Liver (tissue), 9 donors: ENCODE results near the gene PLEKHN1. TPM values are rescaled to one million over a fixed set of nuclear protein-coding genes. Genes with fewer than 3 reads are reported as not detected.

ENCODE experiments used
- DNase-seq: peaks from one replicate; pipeline ENCODE4 v3.0.0-alpha.2; 2017; ENCODE audit warnings: low spot score
- H3K27ac ChIP-seq, 2 donors: one replicate each; pipeline ENCODE4 v1.7.0; 2013; ENCODE audit warnings: inconsistent platforms in 2 of 2, low read length in 2 of 2, control low read depth in 1 of 2, low read depth in 1 of 2, mild to moderate bottlenecking in 1 of 2
- H3K27me3 ChIP-seq, 4 donors: one replicate each; pipeline versions ENCODE4 v1.6.1 to v1.7.0; 2013; ENCODE audit warnings: low read length in 3 of 4, inconsistent platforms in 1 of 4, mild to moderate bottlenecking in 1 of 4, moderate library complexity in 1 of 4; ENCODE audit not compliant: control insufficient read depth in 4 of 4, insufficient read depth in 4 of 4
- H3K36me3 ChIP-seq, 4 donors: one replicate each; pipeline versions ENCODE4 v1.6.1 to v1.7.0; 2013; ENCODE audit warnings: low read length in 3 of 4, mild to moderate bottlenecking in 3 of 4, low read depth in 1 of 4, moderate library complexity in 1 of 4; ENCODE audit not compliant: control insufficient read depth in 4 of 4, insufficient read depth in 3 of 4
- H3K4me1 ChIP-seq, 4 donors: one replicate each; pipeline versions ENCODE4 v1.6.1 to v1.7.0; 2013; ENCODE audit warnings: low read length in 3 of 4, mild to moderate bottlenecking in 3 of 4, moderate library complexity in 1 of 4; ENCODE audit not compliant: control insufficient read depth in 4 of 4, insufficient read depth in 4 of 4
- H3K4me3 ChIP-seq, 3 donors: one replicate each; pipeline versions ENCODE4 v1.6.1 to v1.7.0; 2013; ENCODE audit warnings: low read length in 3 of 3, control low read depth in 1 of 3, low read depth in 1 of 3, mild to moderate bottlenecking in 1 of 3
- H3K9ac ChIP-seq, 2 donors: one replicate each; pipeline ENCODE4 v1.7.0; 2013; ENCODE audit warnings: low read length in 2 of 2, mild to moderate bottlenecking in 2 of 2, moderate library complexity in 2 of 2, control low read depth in 1 of 2, low read depth in 1 of 2
- H3K9me3 ChIP-seq, 4 donors: one replicate each; pipeline versions ENCODE4 v1.6.1 to v1.7.0; 2013; ENCODE audit warnings: low read length in 3 of 4; ENCODE audit not compliant: control insufficient read depth in 4 of 4
- EGR1 ChIP-seq, 2 donors: IDR thresholded peaks; 2 replicates each; pipeline ENCODE4 v1.6.1; 2016 to 2018; ENCODE audit warnings: antibody characterized with exemption in 2 of 2, low read depth in 2 of 2
- FOXA1 ChIP-seq: IDR thresholded peaks from 2 replicates; pipeline ENCODE4 v1.6.1; 2016; ENCODE audit warnings: antibody characterized with exemption
- FOXA2 ChIP-seq: IDR thresholded peaks from 2 replicates; pipeline ENCODE4 v1.6.1; 2016; ENCODE audit warnings: antibody characterized with exemption
- HNF4A ChIP-seq, 2 donors: conservative IDR thresholded peaks; 2 replicates each; pipeline ENCODE4 v1.6.1; 2016; ENCODE audit warnings: antibody characterized with exemption in 2 of 2, mild to moderate bottlenecking in 2 of 2
- HNF4G ChIP-seq: IDR thresholded peaks from 2 replicates; pipeline ENCODE4 v1.6.1; 2016; ENCODE audit warnings: antibody characterized with exemption
- RAD21 ChIP-seq, 2 donors: IDR thresholded peaks; 2 replicates each; pipeline ENCODE4 v1.6.1; 2016; ENCODE audit warnings: antibody characterized with exemption in 2 of 2, mild to moderate bottlenecking in 2 of 2
- SP1 ChIP-seq: IDR thresholded peaks from 2 replicates; pipeline ENCODE4 v1.6.1; 2018; ENCODE audit warnings: antibody characterized with exemption, mild to moderate bottlenecking
- YY1 ChIP-seq: IDR thresholded peaks from 2 replicates; pipeline ENCODE4 v1.6.1; 2016; ENCODE audit warnings: antibody characterized with exemption, mild to moderate bottlenecking
- WGBS: extraction: QIAGEN DNeasy Blood & Tissue Kit; methylation state at CpG from one replicate; pipeline ENCODE4 v1.1.7; 2013; 5-methylcytosine and 5-hydroxymethylcytosine counted together
- polyA plus RNA-seq, 2 donors: library from polyadenylated mRNA; stranded (reverse) in 1 of 2; unstranded in 1 of 2; fragments of 200-250 nt in 1 of 2; fragments of >200 nt in 1 of 2; fragmentation: Nextera tagmentation in 1 of 2; extraction: Ambion mirVana in 1 of 2; gene quantifications; one replicate each; pipeline versions ENCODE4 v1.2.1 to v1.2.3, GENCODE V29; 2013 to 2015
- total RNA-seq, 2 donors: library from RNA; depleted of rRNA; stranded (reverse); fragments of >200 nt; gene quantifications; one replicate each; pipeline ENCODE4 v1.2.3, GENCODE V29; 2014
- TF ChIP-seq, protein P1 (sequence below): IDR thresholded peaks from 2 replicates; pipeline ENCODE4 v1.6.1; 2016; ENCODE audit warnings: antibody characterized with exemption
- TF ChIP-seq, protein P2 (sequence below): IDR thresholded peaks from 2 replicates; pipeline ENCODE4 v1.6.1; 2016; ENCODE audit warnings: antibody characterized with exemption
- TF ChIP-seq, protein P3 (sequence below): IDR thresholded peaks from 2 replicates; pipeline ENCODE4 v1.6.1; 2016; ENCODE audit warnings: antibody characterized with exemption
- TF ChIP-seq, protein P4 (sequence below): fragments of 150-350 bp; IDR thresholded peaks from 2 replicates; pipeline ENCODE4 v1.5.1; 2017; ENCODE audit warnings: improper control_type of control experiment, low read depth, low read length; ENCODE audit not compliant: missing input control
- donor health status: healthy.
- donor health status: healthy.
- donor health status: healthy.
- donor health status: healthy.
- donor health status: healthy.

The PLEKHN1 gene
- total and polyA plus RNA-seq, 4 donors = 0.17 to 0.18 TPM; not detected in 2

DNA sequence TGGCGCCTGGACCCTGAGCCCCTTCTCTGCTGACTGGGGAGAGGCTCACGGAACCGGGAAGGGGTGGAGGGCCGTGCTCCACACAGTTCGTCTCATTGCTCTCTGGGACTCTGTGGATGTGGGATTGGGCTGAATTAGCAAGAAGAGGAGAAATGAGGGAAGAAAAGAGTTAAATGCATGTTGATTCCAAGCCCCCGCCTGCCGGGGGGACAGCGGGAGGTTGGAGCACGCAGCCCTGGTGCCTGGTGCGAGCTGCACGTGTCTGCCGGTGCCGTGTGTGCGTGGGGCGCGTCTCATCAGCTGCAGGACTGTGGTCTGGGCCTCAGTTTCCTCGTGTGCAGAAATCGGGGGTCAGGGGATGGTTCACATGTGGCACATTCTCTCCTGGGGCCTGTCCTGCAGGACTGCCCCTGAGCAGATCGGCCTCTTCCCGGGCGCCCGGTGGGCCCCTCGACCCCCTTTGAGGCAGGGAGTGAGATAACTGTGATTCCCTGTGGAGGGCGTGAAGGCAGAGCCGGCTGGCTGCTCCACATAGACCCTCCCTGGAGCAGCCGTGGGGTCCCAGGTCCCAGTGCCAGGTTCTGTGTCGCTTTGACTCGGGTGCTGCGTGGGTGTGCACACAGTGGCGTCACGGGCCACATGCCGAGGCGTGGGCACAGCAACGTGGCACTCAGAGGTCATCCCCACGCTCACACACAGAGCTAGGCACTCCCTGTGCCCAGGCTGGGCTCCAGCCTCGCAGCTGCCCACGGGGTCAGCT lies 31.1 kb upstream of the PLEKHN1 start:
- Histone ChIP-seq H3K36me3 (no peaks in the 10 kb centered on the region), H3K4me1 (peaks cover 2 to 32% (median 11%) of the 10 kb centered on the region in 4 donors), H3K9ac (no peak overlapping the region), H3K27ac (no peak overlapping the region), H3K4me3 (no peak overlapping the region), H3K9me3 (no peaks in the 10 kb centered on the region), H3K27me3 (peaks cover 0 to 4% (median 1%) of the 10 kb centered on the region in 4 donors)
- TF ChIP-seq EGR1 (IDR thresholded peaks at IDR 0.05; ENCODE audit: low read depth in 2 of 2) (no peak), FOXA1 (no peak), FOXA2 (no peak), HNF4G (no peak), YY1 (no peak), SP1 (no peak), HNF4A (conservative IDR thresholded peaks at IDR 0.05) (no peak), RAD21 (IDR thresholded peaks at IDR 0.05) (no peak)
- TF ChIP-seq, protein P1, sequence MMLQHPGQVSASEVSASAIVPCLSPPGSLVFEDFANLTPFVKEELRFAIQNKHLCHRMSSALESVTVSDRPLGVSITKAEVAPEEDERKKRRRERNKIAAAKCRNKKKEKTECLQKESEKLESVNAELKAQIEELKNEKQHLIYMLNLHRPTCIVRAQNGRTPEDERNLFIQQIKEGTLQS = no peak
- TF ChIP-seq, protein P2, sequence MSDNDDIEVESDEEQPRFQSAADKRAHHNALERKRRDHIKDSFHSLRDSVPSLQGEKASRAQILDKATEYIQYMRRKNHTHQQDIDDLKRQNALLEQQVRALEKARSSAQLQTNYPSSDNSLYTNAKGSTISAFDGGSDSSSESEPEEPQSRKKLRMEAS = no peak
- TF ChIP-seq, protein P3, sequence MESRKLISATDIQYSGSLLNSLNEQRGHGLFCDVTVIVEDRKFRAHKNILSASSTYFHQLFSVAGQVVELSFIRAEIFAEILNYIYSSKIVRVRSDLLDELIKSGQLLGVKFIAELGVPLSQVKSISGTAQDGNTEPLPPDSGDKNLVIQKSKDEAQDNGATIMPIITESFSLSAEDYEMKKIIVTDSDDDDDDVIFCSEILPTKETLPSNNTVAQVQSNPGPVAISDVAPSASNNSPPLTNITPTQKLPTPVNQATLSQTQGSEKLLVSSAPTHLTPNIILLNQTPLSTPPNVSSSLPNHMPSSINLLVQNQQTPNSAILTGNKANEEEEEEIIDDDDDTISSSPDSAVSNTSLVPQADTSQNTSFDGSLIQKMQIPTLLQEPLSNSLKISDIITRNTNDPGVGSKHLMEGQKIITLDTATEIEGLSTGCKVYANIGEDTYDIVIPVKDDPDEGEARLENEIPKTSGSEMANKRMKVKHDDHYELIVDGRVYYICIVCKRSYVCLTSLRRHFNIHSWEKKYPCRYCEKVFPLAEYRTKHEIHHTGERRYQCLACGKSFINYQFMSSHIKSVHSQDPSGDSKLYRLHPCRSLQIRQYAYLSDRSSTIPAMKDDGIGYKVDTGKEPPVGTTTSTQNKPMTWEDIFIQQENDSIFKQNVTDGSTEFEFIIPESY = no peak
- TF ChIP-seq, protein P4, sequence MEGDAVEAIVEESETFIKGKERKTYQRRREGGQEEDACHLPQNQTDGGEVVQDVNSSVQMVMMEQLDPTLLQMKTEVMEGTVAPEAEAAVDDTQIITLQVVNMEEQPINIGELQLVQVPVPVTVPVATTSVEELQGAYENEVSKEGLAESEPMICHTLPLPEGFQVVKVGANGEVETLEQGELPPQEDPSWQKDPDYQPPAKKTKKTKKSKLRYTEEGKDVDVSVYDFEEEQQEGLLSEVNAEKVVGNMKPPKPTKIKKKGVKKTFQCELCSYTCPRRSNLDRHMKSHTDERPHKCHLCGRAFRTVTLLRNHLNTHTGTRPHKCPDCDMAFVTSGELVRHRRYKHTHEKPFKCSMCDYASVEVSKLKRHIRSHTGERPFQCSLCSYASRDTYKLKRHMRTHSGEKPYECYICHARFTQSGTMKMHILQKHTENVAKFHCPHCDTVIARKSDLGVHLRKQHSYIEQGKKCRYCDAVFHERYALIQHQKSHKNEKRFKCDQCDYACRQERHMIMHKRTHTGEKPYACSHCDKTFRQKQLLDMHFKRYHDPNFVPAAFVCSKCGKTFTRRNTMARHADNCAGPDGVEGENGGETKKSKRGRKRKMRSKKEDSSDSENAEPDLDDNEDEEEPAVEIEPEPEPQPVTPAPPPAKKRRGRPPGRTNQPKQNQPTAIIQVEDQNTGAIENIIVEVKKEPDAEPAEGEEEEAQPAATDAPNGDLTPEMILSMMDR = no peak
- 27% methylated on average over 37 of the region's 37 CpGs for WGBS
- no peak for DNase-seq

DNA sequence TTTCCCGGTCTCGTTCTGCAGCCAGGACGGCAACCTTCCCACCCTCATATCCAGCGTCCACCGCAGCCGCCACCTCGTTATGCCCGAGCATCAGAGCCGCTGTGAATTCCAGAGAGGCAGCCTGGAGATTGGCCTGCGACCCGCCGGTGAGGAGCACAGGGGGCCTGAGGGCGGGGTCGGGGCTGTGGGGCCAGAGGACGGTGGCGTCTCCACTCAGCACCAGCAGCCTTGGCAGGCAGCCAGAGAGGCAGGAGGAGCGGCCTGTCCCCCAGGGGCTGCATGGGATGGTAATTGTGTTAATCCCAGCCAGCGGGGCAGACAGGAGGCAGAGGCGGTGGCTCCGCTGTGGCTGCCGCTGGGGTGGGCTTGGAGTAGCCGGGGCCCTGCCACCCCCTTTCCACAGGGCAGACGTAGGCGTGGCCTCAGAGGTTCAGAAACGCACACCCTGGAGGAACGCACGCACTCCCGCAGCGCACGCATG lies 30.5 kb upstream of the PLEKHN1 start:
- 33% methylated on average over 30 of the region's 30 CpGs for WGBS
- Histone ChIP-seq H3K4me3 (no peak overlapping the region), H3K27me3 (peaks cover 0 to 4% (median 1%) of the 10 kb centered on the region in 4 donors), H3K4me1 (peaks cover 8 to 32% (median 15%) of the 10 kb centered on the region in 4 donors), H3K27ac (no peak overlapping the region), H3K9me3 (no peaks in the 10 kb centered on the region), H3K9ac (no peak overlapping the region), H3K36me3 (no peaks in the 10 kb centered on the region)
- DNase-seq = no peak
- TF ChIP-seq RAD21 (IDR thresholded peaks at IDR 0.05) = no peak
